Astrocyte of the cerebellum (primary cell): ENCODE data around the gene PKD1L1.
"Not testable (repeated sequence)": the region's sequence is repeated elsewhere in the genome, so short reads cannot be mapped to it uniquely, and the experiment has no call there.

Experiments used
- DNase-seq: peaks from one replicate; pipeline ENCODE4 v3.0.0-alpha.2; 2011; ENCODE audit warnings: low read depth
- H3K4me3 ChIP-seq: 2 replicates; pipeline ENCODE4 v1.5.1; 2011; ENCODE audit warnings: mild to moderate bottlenecking, low read depth, low read length, moderate library complexity
- CTCF ChIP-seq: IDR thresholded peaks from 2 replicates; pipeline ENCODE4 v1.5.1; 2012; ENCODE audit warnings: low read length, low read depth, moderate library complexity, mild to moderate bottlenecking; ENCODE audit errors: missing control alignments
- in situ Hi-C: cut with HindIII; loops from 2 replicates; pipeline ENCODE4 v1.10.0; 2017; ENCODE audit warnings: low sequenced_read_pairs

The PKD1L1 gene

GRCh38 chr7:47756636-47757035 lies 191.6 kb downstream of the PKD1L1 start:
- in situ Hi-C loops = no loop called here
- TF ChIP-seq CTCF = no peak
- no peak overlapping the region for H3K4me3 ChIP-seq
- DNase-seq = no peak

GRCh38 chr7:47755248-47755647 lies 193.0 kb downstream of the PKD1L1 start:
- H3K4me3 ChIP-seq = no peak overlapping the region
- no peak for DNase-seq
- in situ Hi-C loops = no loop called here
- no peak for TF ChIP-seq CTCF

GRCh38 chr7:47751724-47752123 lies 196.5 kb downstream of the PKD1L1 start:
- H3K4me3 ChIP-seq, in situ Hi-C loops, DNase-seq: not testable (repeated sequence)

- no peak for DNase-seq
- no peak for TF ChIP-seq CTCF
- in situ Hi-C loops = no loop called here
- H3K4me3 ChIP-seq = no peak overlapping the region
These were observed 197.2 kb downstream of the PKD1L1 start for GRCh38 chr7:47751043-47751442.

- no peak overlapping the region for H3K4me3 ChIP-seq
- no peak for TF ChIP-seq CTCF
- no peak for DNase-seq
- in situ Hi-C loops = no loop called here
These were observed 200.2 kb downstream of the PKD1L1 start for GRCh38 chr7:47748041-47748440.

- in situ Hi-C loops = no loop called here
- no peak for DNase-seq
- no peak overlapping the region for H3K4me3 ChIP-seq
- no peak for TF ChIP-seq CTCF
These were observed 201.1 kb downstream of the PKD1L1 start for GRCh38 chr7:47747160-47747559.

GRCh38 chr7:47746468-47746867 lies 201.8 kb downstream of the PKD1L1 start:
- no peak for TF ChIP-seq CTCF

More at GRCh38 chr7:47746468-47746867, 201.8 kb downstream of the PKD1L1 start:
- H3K4me3 ChIP-seq = no peak overlapping the region
- in situ Hi-C loops = no loop called here
- no peak for DNase-seq
